HL-60 (cell line): ENCODE measurements around the gene SH3RF3.

Experiments used
- DNase-seq, 2 experiments: peaks; one replicate each; pipeline ENCODE4 v3.0.0-alpha.2; 2010 to 2020; ENCODE audit warnings: low read depth in 1 of 2, low spot score in 1 of 2
- H3K27ac ChIP-seq: fragments of 250-450 bp; sonication (Bioruptor Pico); replicated peaks from 2 replicates; pipeline ENCODE4 v1.5.1; 2020; ENCODE audit warnings: mild to moderate bottlenecking, moderate library complexity
- H3K27me3 ChIP-seq: fragments of 250-450 bp; sonication (Bioruptor Pico); 2 replicates; pipeline ENCODE4 v1.5.1; 2021; ENCODE audit warnings: mild to moderate bottlenecking, moderate library complexity; ENCODE audit not compliant: insufficient read depth, poor library complexity, severe bottlenecking
- H3K4me3 ChIP-seq: replicated peaks from 2 replicates; pipeline ENCODE4 v1.5.1; 2011; ENCODE audit warnings: mild to moderate bottlenecking, control low read depth, low read length; ENCODE audit not compliant: insufficient read depth
- GABPA ChIP-seq: IDR thresholded peaks from 2 replicates; pipeline ENCODE4 v1.6.1; 2012; ENCODE audit warnings: low read depth
- POLR2AphosphoS5 ChIP-seq: IDR thresholded peaks from 2 replicates; pipeline ENCODE4 v1.6.1; 2012; ENCODE audit warnings: low read depth
- REST ChIP-seq: IDR thresholded peaks from 2 replicates; pipeline ENCODE4 v1.6.1; 2012; ENCODE audit warnings: low read depth; ENCODE audit not compliant: insufficient replicate concordance
- SPI1 ChIP-seq: IDR thresholded peaks from 2 replicates; pipeline ENCODE4 v1.6.1; 2012; ENCODE audit warnings: low read depth, mild to moderate bottlenecking, borderline replicate concordance
- TF ChIP-seq, protein P1 (sequence below): IDR thresholded peaks from one replicate; pipeline ENCODE4 v1.5.1; 2011; ENCODE audit warnings: low read length, control low read depth, inconsistent platforms; ENCODE audit not compliant: insufficient read depth

Gene SH3RF3

GRCh38 chr2:109331081-109331480 is 202.1 kb downstream of the SH3RF3 start:
- TF ChIP-seq SPI1 = peak; percentile 40; the same call in 1 of the 2 replicates
- TF ChIP-seq, protein P1, sequence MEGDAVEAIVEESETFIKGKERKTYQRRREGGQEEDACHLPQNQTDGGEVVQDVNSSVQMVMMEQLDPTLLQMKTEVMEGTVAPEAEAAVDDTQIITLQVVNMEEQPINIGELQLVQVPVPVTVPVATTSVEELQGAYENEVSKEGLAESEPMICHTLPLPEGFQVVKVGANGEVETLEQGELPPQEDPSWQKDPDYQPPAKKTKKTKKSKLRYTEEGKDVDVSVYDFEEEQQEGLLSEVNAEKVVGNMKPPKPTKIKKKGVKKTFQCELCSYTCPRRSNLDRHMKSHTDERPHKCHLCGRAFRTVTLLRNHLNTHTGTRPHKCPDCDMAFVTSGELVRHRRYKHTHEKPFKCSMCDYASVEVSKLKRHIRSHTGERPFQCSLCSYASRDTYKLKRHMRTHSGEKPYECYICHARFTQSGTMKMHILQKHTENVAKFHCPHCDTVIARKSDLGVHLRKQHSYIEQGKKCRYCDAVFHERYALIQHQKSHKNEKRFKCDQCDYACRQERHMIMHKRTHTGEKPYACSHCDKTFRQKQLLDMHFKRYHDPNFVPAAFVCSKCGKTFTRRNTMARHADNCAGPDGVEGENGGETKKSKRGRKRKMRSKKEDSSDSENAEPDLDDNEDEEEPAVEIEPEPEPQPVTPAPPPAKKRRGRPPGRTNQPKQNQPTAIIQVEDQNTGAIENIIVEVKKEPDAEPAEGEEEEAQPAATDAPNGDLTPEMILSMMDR = no peak
- Histone ChIP-seq H3K4me3 (no peak overlapping the region), H3K27ac (no peak overlapping the region), H3K27me3 (no peaks in the 10 kb centered on the region)
- DNase-seq = no peak

DNA sequence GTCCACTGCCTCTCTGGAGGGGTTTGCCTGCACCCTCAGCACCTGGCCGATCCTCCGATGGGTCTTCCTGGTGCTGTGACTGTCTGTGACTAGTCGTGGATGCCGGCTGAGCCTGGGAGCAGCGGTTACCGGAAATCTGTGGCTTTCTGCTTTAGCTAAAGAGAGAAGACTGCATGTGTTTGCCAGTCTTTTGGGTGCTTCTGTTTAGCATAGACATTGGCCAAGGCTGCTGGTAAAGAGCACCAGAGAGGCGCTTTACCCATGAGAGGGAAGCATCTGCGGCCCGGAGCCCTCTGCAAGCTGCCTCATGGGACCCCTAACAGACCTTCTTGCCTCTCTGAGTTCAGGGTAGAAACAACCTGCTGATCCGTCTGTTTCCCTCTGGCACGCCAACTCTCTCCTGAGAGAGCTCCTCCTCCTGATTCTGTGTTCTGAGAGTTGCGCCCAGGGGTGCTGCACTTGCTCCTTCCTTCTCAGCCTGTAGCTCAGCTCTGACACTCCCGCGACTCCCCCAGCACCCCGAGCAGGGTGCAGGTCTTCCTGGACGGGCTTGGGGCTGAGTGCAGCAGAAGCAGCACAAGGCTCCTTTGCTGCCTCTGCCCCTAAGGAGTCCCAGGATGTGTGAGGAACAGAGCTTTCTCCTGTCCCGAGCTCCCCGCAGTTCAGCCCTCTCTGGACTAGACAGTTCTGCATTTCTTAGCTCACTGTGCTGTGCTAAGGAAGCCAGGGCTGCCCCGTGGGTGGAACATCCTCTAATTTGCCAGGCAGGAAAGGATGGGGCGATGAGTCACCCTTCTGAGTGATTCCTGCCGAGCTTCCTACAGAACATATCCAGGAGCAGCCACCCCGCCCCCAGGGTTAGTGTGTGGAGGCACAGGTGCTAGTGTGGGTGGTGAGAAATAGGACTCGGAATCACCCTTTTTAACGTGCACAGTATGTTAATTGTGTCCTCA is 203.2 kb downstream of the SH3RF3 start:
- H3K4me3 ChIP-seq = peak overlapping the region; percentile 1; the same call in 1 of the 2 replicates
- no peaks in the 10 kb centered on the region for H3K27me3 ChIP-seq
- TF ChIP-seq POLR2AphosphoS5 = 0 out of 2 replicates have a peak, but pooled peaks have one; percentile 38
- TF ChIP-seq, protein P1 = no peak
- peak; percentile 79; the same call in 1 of the 2 replicates for TF ChIP-seq SPI1
- peak overlapping the region; percentile 51 for H3K27ac ChIP-seq
- peak; percentile 45 to 76 for DNase-seq

DNA sequence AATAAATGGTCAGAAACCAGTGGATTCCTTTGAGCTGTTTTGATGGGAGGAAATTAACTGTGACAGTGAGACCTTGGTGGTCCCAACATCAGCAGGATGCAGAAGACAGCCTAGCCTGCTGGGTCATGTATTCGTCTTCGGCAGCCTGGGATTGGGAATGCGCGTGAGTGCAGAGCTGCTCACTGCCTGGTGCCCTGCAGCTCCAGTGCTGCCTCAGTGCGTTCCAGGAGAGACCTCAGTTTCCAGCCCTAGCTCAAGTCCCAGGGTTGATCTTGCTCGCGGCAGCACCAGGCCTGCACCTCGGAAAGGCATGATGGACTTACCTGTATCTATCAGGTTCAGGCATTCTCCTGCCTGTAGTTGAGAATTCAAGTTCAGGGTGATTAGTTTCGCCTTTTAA is 203.9 kb downstream of the SH3RF3 start:
- no peak overlapping the region for H3K4me3 ChIP-seq

More for the DNA sequence above, 203.9 kb downstream of the SH3RF3 start:
- Histone ChIP-seq H3K27ac (no peak overlapping the region), H3K27me3 (no peaks in the 10 kb centered on the region)
- no peak for DNase-seq
- TF ChIP-seq SPI1 (no peak), GABPA (no peak), REST (no peak), POLR2AphosphoS5 (no peak)
- TF ChIP-seq, protein P1 = no peak
